HUES64 (cell line): Measurements from ENCODE around the gene STAT1.

ENCODE experiments used
- H3K27ac ChIP-seq: 2 replicates; pipeline ENCODE4 v1.7.0; 2013; ENCODE audit warnings: low read depth, low read length, inconsistent platforms
- H3K27me3 ChIP-seq: 2 replicates; pipeline ENCODE4 v1.6.1; 2013; ENCODE audit warnings: mild to moderate bottlenecking, low read length; ENCODE audit not compliant: insufficient read depth
- H3K36me3 ChIP-seq: 2 replicates; pipeline ENCODE4 v1.6.1; 2013; ENCODE audit warnings: mild to moderate bottlenecking, low read length; ENCODE audit not compliant: insufficient read depth
- H3K4me1 ChIP-seq: 2 replicates; pipeline ENCODE4 v1.6.1; 2013; ENCODE audit warnings: mild to moderate bottlenecking, low read length, moderate library complexity; ENCODE audit not compliant: insufficient read depth
- H3K4me3 ChIP-seq: 2 replicates; pipeline ENCODE4 v1.5.1; 2013; ENCODE audit warnings: mild to moderate bottlenecking, low read length, moderate library complexity
- H3K9ac ChIP-seq: 2 replicates; pipeline ENCODE4 v1.6.1; 2013; ENCODE audit warnings: mild to moderate bottlenecking, low read depth, low read length
- H3K9me3 ChIP-seq: 2 replicates; pipeline ENCODE4 v1.6.1; 2013; ENCODE audit warnings: low read depth, low read length; ENCODE audit not compliant: insufficient read depth
- WGBS: fragments of 150-250, 120-280 bp; methylation state at CpG from one replicate; pipeline ENCODE4 v1.1.7; 2013; ENCODE audit warnings: missing lambda C conversion rate; 5-methylcytosine and 5-hydroxymethylcytosine counted together

STAT1 gene

DNA sequence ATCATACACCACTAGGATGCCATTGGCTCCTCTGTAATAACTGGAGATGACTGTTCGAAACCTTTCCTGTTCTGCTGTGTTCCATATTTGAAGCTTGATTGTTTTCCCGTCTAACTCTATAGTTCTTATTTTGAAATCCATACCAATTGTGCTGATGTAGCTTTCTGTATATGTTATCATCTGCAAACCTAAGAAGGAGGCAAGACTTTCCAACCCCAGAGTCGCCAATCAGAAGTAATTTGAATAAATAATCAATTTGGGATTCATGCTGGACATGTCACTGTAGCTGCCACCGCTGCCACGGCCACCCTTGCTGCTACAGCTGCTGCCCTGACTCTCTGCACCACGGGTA lies 20.7 kb downstream of the STAT1 start:
- no peak overlapping the region for H3K9ac ChIP-seq
- H3K27me3 ChIP-seq: no peaks in the 10 kb centered on the region
- 97% methylated on average over 5 of the region's 6 CpGs for WGBS
- no peak overlapping the region for H3K4me3 ChIP-seq
- H3K27ac ChIP-seq: no peak overlapping the region
- H3K36me3 ChIP-seq: peaks cover 93% of the 10 kb centered on the region
- no peaks in the 10 kb centered on the region for H3K4me1 ChIP-seq
- H3K9me3 ChIP-seq: no peaks in the 10 kb centered on the region

DNA sequence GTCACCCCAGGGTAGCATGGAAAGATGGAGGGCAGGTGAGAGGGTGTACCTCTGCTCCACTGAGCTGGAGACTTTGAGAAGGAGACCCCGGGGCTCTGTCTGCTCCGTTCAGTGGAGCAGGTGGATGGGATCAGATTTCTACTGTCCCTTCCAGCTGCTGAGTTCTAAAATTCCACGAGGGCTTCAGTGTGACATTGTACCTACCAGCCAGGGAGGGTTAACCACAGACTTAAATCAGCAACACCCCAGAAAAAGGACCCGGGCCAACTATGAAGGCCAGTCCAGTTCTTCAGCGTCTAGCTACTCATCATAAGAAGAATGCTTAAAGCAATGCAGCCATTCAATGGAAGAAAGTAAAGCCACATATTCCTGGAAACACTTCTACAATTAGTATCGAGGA lies 23.8 kb downstream of the STAT1 start:
- 93% methylated on average over 6 of the region's 6 CpGs for WGBS
- Histone ChIP-seq H3K27me3 (no peaks in the 10 kb centered on the region), H3K27ac (no peak overlapping the region), H3K36me3 (peaks cover 93% of the 10 kb centered on the region), H3K4me1 (no peaks in the 10 kb centered on the region), H3K9me3 (no peaks in the 10 kb centered on the region), H3K9ac (no peak overlapping the region), H3K4me3 (no peak overlapping the region)

DNA sequence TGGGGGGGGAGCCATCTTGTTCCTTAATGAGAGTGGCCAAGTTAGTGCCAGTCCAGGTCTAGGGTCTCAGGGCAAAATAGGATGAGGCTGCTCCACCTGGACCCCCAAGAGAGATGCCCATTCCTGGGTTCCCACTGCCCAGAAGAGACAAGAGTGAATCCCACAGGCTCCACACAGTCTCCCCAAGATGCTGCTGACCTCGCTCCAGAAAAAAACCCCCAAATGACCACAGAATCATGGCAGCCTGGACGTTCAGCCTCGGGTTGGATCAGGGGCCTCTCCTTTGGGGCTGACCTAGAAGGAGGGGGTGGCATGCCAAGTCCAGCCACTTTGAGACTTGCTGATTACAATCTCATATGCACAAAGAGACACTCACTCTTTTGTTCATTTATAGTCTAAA lies 25.1 kb downstream of the STAT1 start:
- no peaks in the 10 kb centered on the region for H3K4me1 ChIP-seq
- no peak overlapping the region for H3K9ac ChIP-seq
- WGBS: 90% methylated on average over 3 of the region's 3 CpGs
- H3K4me3 ChIP-seq: no peak overlapping the region
- no peaks in the 10 kb centered on the region for H3K9me3 ChIP-seq
- H3K27ac ChIP-seq: no peak overlapping the region
- H3K27me3 ChIP-seq: no peaks in the 10 kb centered on the region
- peaks cover 95% of the 10 kb centered on the region for H3K36me3 ChIP-seq

DNA sequence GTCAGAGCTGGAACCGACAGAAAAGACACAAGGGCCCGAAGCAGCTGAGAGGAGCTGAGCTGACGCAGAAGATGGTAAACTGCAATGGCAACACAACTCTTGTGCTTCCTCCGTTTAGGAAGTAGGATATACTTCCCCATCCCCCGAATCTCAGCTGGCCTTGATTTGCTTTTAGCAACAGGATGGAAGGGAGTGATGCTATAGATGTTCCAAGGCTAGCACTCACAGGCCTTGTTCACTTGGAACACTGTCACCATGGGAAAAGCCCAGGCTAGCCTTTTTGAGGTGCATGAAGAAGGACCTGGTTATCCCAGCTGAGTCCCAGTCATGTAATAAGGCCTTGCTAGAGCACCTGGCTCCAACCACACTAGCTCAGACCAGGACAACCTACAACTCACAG lies 26.0 kb downstream of the STAT1 start:
- H3K4me3 ChIP-seq: no peak overlapping the region
- H3K9ac ChIP-seq: no peak overlapping the region
- no peaks in the 10 kb centered on the region for H3K27me3 ChIP-seq
- peaks cover 95% of the 10 kb centered on the region for H3K36me3 ChIP-seq
- WGBS: 95% methylated on average over 5 of the region's 5 CpGs
- H3K9me3 ChIP-seq: no peaks in the 10 kb centered on the region
- H3K4me1 ChIP-seq: no peaks in the 10 kb centered on the region
- no peak overlapping the region for H3K27ac ChIP-seq

DNA sequence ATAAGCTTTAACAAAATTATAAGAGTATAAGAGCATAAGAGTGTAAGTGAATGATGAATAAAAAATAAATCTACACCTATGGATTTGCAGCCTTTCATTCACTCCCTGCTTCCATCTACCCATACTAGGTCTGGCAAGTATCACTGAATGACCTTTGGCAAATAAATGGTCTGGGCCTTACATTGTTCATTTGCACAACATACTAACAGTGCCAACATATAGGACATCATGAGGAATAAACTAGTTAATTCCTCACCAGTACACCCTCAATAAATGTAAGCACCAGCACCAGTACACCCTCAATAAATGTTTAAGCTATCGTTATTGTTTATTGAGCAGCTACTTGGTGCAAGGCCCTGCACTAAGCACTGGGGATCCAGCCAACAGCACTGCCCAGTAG lies 26.9 kb downstream of the STAT1 start:
- Histone ChIP-seq H3K4me1 (no peaks in the 10 kb centered on the region), H3K9me3 (no peaks in the 10 kb centered on the region), H3K27me3 (no peaks in the 10 kb centered on the region), H3K9ac (no peak overlapping the region), H3K4me3 (no peak overlapping the region), H3K27ac (no peak overlapping the region), H3K36me3 (peaks cover 98% of the 10 kb centered on the region)
- 100% methylated on average over 1 of the region's 1 CpG for WGBS

DNA sequence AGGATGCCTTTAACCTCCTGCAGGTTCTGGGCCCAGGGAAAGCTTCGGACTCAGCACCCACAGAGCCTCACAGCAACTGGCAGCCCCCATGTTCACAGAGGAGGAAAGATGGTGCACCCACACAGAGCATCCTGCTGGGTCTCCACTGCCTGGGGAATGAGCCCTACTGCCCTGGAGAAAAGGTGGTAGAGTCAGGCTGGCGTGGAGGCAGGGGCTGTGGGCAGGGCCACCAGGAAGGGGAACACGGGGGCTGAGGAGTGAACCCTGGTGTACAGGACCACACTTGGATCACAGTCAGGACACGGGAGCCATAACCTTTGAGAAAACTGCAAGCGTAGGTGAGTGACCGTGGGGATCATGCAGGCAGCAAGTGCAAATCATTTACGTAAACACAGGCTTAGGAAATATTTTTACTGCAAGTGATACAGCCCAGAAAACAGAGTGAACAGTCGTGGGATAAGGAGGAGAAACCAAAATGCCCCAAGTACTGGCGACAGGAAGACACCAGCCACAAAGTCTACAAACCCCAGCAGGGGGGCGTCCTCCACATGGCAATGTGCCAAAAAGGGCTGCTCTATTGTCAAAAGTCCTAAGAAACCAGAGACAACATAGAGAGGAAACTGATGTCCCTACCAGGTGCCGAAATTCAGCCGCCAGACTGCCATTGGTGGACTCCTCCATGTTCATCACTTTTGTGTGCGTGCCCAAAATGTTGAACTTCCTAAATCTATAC lies 27.6 kb downstream of the STAT1 start:
- H3K27me3 ChIP-seq: no peaks in the 10 kb centered on the region
- H3K36me3 ChIP-seq: peaks cover 100% of the 10 kb centered on the region
- H3K9ac ChIP-seq: no peak overlapping the region
- no peak overlapping the region for H3K4me3 ChIP-seq
- no peaks in the 10 kb centered on the region for H3K4me1 ChIP-seq
- no peaks in the 10 kb centered on the region for H3K9me3 ChIP-seq
- no peak overlapping the region for H3K27ac ChIP-seq
- 94% methylated on average over 12 of the region's 13 CpGs for WGBS

DNA sequence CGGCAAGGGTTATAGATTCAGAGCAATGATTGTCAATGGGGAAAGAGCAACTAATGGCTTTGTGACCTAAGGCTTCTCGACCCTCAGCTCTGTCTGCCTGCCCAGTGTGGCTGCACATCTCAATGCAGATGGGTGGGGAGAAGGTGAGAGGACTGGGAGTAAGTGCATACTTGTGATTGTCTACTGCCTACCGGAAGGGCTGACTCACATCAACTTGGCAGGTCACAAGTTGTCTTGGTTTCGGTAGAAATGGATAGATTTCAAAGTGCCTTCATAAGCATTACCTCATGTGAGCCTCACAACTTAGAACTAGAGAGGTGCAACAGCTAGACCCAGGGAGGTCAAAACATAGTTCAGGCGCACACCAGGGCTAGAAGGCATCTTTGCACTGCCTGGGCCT lies 29.4 kb downstream of the STAT1 start:
- WGBS: 96% methylated on average over 5 of the region's 5 CpGs
- Histone ChIP-seq H3K4me3 (no peak overlapping the region), H3K9ac (no peak overlapping the region), H3K27me3 (no peaks in the 10 kb centered on the region), H3K27ac (no peak overlapping the region), H3K4me1 (no peaks in the 10 kb centered on the region), H3K9me3 (no peaks in the 10 kb centered on the region), H3K36me3 (peaks cover 100% of the 10 kb centered on the region)

DNA sequence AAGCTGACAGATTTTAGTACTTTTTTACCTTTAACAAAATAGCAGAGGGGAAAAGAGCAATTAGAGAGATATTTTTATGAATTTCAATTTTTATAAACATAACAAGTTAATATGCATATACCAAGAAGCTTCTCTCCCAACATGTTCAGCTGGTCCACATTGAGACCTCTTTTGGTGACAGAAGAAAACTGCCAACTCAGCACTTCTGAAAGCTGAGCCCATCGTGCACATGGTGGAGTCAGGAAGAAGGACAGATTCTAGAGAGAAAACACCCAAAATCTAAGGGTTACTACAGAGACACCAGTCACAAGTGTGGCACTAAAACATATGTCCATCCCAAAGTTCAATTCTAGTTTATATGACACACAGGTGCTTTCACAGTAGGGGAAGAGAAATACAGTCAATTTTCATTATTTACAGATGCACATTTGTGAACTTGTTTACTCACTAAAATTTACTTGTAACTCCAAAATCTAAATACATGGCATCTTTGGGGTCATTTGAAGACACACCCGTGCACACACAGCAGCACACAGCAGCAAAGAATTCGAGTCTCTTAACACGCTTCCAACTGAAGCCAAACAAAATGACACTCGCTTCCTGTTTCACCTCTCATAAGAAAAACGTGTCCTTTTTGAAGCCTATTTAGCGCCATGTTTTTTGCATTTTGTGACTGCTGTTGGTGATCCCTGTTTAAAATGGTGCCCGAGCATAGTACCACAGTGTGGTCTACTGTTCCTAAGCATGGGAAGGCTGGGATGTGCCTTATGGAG lies 31.5 kb downstream of the STAT1 start:
- H3K9ac ChIP-seq: no peak overlapping the region
- H3K27me3 ChIP-seq: no peaks in the 10 kb centered on the region
- no peak overlapping the region for H3K27ac ChIP-seq
- H3K4me3 ChIP-seq: no peak overlapping the region
- peaks cover 99% of the 10 kb centered on the region for H3K36me3 ChIP-seq
- WGBS: 95% methylated on average over 8 of the region's 8 CpGs
- H3K9me3 ChIP-seq: no peaks in the 10 kb centered on the region
- H3K4me1 ChIP-seq: no peaks in the 10 kb centered on the region

DNA sequence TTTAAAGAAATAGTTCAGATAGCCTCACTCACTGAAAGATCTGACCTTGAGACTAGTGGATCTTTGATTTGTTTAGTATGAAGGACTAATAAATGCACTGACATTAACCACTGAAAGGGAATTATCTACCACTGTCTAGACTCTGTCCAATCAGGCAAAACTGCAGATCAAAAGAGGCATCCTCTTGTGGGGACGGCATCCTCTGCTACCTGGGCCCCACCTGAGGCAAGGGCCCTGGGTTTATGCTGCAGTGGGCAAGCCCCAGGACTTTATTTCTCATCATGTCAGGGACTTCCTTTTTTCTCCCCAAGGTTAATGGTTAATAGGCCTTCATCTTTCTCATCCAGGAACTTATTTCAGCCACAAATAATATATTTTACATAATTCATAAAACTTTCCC lies 32.2 kb downstream of the STAT1 start:
- no peaks in the 10 kb centered on the region for H3K4me1 ChIP-seq
- no peaks in the 10 kb centered on the region for H3K9me3 ChIP-seq
- no peak overlapping the region for H3K9ac ChIP-seq
- no peak overlapping the region for H3K4me3 ChIP-seq
- WGBS: 94% methylated on average over 1 of the region's 1 CpG
- no peak overlapping the region for H3K27ac ChIP-seq
- peaks cover 99% of the 10 kb centered on the region for H3K36me3 ChIP-seq
- no peaks in the 10 kb centered on the region for H3K27me3 ChIP-seq

DNA sequence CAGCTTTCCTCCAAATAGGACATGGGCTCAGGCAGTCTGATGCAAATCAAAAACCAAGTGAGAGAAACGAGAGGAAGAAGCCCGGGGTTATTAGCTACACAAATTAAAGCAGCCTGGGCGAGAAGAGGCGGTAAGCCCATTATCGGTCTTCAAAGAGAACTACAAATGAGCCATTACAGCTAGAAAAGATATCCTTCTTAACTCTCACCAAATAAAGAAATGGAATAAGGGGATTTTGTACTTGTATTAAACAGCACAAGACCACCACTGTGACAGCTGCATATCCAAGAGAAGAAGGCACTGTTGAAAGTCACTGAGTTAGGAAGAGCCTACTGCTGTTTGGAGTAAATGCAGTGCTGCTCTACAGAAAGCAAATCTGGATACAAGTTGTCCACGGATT lies 32.6 kb downstream of the STAT1 start:
- Histone ChIP-seq H3K27ac (no peak overlapping the region), H3K27me3 (no peaks in the 10 kb centered on the region), H3K4me3 (no peak overlapping the region), H3K9ac (no peak overlapping the region), H3K4me1 (no peaks in the 10 kb centered on the region), H3K36me3 (peaks cover 99% of the 10 kb centered on the region), H3K9me3 (no peaks in the 10 kb centered on the region)
- 94% methylated on average over 6 of the region's 6 CpGs for WGBS

DNA sequence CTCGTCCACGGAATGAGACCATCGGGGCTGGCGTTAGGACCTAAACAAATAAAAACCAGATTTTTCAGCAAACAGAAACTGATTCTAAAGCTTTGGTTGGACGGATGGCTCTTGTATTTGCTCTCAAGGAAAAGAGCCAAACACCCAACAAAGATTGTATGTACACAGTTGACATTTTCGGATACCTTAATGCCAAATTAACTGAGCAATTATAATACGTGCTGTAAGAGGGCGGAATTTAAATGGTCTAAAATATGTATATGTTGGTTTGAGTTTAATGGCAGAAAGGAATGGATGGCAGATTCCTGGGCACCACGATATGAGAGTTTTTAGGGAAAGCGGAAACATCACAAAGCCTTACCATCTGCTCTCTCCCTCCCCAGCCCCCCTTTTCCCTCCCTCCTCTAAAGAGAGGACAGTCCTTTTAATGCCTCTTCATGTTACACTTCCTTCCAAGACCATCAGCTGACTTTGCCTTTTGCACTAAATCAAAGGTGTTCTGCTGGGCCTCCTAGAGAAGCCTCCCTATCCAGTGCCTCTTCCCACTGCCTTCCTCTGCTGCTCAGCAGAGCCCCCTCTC lies 33.3 kb downstream of the STAT1 start:
- no peaks in the 10 kb centered on the region for H3K4me1 ChIP-seq
- no peaks in the 10 kb centered on the region for H3K27me3 ChIP-seq
- peaks cover 99% of the 10 kb centered on the region for H3K36me3 ChIP-seq
- H3K9me3 ChIP-seq: no peaks in the 10 kb centered on the region
- WGBS: 95% methylated on average over 10 of the region's 10 CpGs
- H3K9ac ChIP-seq: no peak overlapping the region
- H3K27ac ChIP-seq: no peak overlapping the region
- no peak overlapping the region for H3K4me3 ChIP-seq
